ENCODE results near the gene LRP1.

The LRP1 gene

DNA sequence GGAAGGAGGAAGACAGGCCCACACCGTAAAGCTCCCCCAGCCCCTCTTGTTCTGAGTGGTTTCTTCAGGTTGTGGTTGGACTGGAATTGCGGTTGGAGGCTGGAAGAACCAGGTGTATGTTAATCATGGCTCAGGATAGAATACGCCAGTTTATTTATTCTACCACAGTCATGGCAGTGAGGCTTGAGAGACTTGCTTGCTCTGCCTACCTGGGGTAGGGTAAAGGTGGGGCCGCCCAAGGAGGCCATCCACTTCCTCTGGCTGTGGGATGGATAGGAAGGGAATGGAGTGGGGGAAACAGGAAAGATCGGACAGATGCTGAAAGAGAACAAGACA lies 109.3 kb downstream of the LRP1 start:
- Histone ChIP-seq H3K27me3 (replicated peaks in 2 of 5; ENCODE audit: control insufficient read depth in 4 of 5, insufficient read depth in 5 of 5, low read length in 4 of 5) (peaks cover 0 to 80% (median 53%) of the 10 kb centered on the region in 5 experiments), H3K9me3 (ENCODE audit: control extremely low read depth in 1 of 5, control insufficient read depth in 4 of 5, insufficient read depth in 2 of 5, low read depth in 1 of 5, low read length in 4 of 5) (no peaks in the 10 kb centered on the region), H3K27ac (ENCODE audit: insufficient read depth in 1 of 2, low read depth in 1 of 2, low read length in 2 of 2, poor library complexity in 1 of 2, severe bottlenecking in 2 of 2) (no peak overlapping the region), H3K4me1 (ENCODE audit: control extremely low read depth in 1 of 4, control insufficient read depth in 4 of 4, insufficient read depth in 4 of 4, low read length in 3 of 4) (peaks cover 0 to 52% (median 43%) of the 10 kb centered on the region in 4 experiments), H3K4me3 (ENCODE audit: control insufficient read depth in 1 of 7, extremely low read depth in 1 of 7, insufficient read depth in 4 of 7, low read depth in 2 of 7, low read length in 6 of 7) (no peak overlapping the region), H3K36me3 (ENCODE audit: control insufficient read depth in 4 of 4, insufficient read depth in 4 of 4, low read length in 3 of 4) (peaks cover 5 to 27% (median 16%) of the 10 kb centered on the region in 4 experiments)
- ChIA-PET CTCF (interaction anchor here (1.2 to 18.5 kb wide), 5 partner anchors 10 to 63 kb away, joined by 3 to 326 read pairs (median 5); partner anchors contain the start of genes SHMT2 and STAC3), POLR2A (no interaction called here)
- WGBS (ENCODE audit: insufficient coverage): 37% methylated on average over 3 of the region's 5 CpGs
- no peak for DNase-seq

- ChIA-PET POLR2A (no interaction called here), CTCF (interaction anchor here (0.9 to 18.5 kb wide), 9 partner anchors 10 to 30 kb away, joined by 3 to 326 read pairs (median 5); partner anchors contain the start of genes NXPH4, SHMT2 and STAC3)
- peak overlapping the region in 6 of 7 experiments; percentile 8 to 68 (median 50) for H3K4me3 ChIP-seq (ENCODE audit: control insufficient read depth in 1 of 7, extremely low read depth in 1 of 7, insufficient read depth in 4 of 7, low read depth in 2 of 7, low read length in 6 of 7)
- H3K27ac ChIP-seq (ENCODE audit: insufficient read depth in 1 of 2, low read depth in 1 of 2, low read length in 2 of 2, poor library complexity in 1 of 2, severe bottlenecking in 2 of 2): no peak overlapping the region
- no peaks in the 10 kb centered on the region for H3K9me3 ChIP-seq (ENCODE audit: control extremely low read depth in 1 of 5, control insufficient read depth in 4 of 5, insufficient read depth in 2 of 5, low read depth in 1 of 5, low read length in 4 of 5)
- peaks cover 0 to 58% (median 49%) of the 10 kb centered on the region in 4 experiments for H3K4me1 ChIP-seq (ENCODE audit: control extremely low read depth in 1 of 4, control insufficient read depth in 4 of 4, insufficient read depth in 4 of 4, low read length in 3 of 4)
- DNase-seq: no peak
- H3K27me3 ChIP-seq (replicated peaks in 2 of 5; ENCODE audit: control insufficient read depth in 4 of 5, insufficient read depth in 5 of 5, low read length in 4 of 5): peaks cover 0 to 87% (median 56%) of the 10 kb centered on the region in 5 experiments
- WGBS (ENCODE audit: insufficient coverage): 2% methylated on average over 41 of the region's 63 CpGs
- H3K36me3 ChIP-seq (ENCODE audit: control insufficient read depth in 4 of 4, insufficient read depth in 4 of 4, low read length in 3 of 4): peaks cover 0 to 20% (median 13%) of the 10 kb centered on the region in 4 experiments
Observed at GRCh38 chr12:57237932-57238853, 109.9 kb downstream of the LRP1 start.

DNA sequence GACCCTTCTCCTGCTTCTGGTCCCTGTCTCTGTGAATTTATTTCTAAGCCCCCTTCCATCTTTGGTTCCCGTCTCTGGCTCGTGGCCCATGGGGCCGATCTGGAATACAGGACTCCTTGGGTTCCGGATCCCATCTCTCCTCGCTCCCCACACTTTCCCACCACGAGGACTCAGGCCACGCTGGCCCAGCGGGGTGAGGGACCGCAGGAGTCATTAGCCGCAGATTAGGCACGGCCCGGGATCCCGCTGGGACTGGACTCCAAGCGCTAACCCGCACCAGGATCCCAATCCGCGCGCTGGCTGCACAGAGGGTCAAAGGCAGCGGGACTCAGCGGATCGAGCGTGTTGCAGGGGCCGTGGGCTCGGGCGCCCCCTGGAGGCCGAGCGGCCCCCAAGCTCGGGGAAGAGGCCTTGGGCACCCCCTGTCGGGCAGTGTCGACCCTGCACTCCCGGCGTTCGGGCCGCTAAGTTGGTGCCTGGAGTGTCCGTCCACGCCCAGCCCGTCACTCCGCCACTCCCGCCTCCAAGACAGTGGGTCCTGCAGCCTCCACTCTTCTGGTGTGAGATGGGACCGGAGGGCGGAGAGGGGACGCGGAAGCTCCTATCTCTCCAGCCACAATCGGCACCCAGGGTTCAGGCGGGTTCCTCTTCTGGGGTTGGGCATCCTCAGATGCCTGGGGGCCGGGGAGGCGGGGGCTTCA lies 110.7 kb downstream of the LRP1 start:
- peaks cover 0 to 90% (median 56%) of the 10 kb centered on the region in 5 experiments for H3K27me3 ChIP-seq (replicated peaks in 2 of 5; ENCODE audit: control insufficient read depth in 4 of 5, insufficient read depth in 5 of 5, low read length in 4 of 5)
- DNase-seq: peak; percentile 82 to 87 (median 84)
- peaks cover 0 to 65% (median 55%) of the 10 kb centered on the region in 4 experiments for H3K4me1 ChIP-seq (ENCODE audit: control extremely low read depth in 1 of 4, control insufficient read depth in 4 of 4, insufficient read depth in 4 of 4, low read length in 3 of 4)
- ChIA-PET CTCF (interaction anchor here (0.9 to 18.5 kb wide), 9 partner anchors 11 to 42 kb away, joined by 3 to 326 read pairs (median 9); partner anchors contain the start of genes NXPH4, SHMT2 and STAC3), POLR2A (no interaction called here)
- no peak overlapping the region for H3K27ac ChIP-seq (ENCODE audit: insufficient read depth in 1 of 2, low read depth in 1 of 2, low read length in 2 of 2, poor library complexity in 1 of 2, severe bottlenecking in 2 of 2)
- no peaks in the 10 kb centered on the region for H3K9me3 ChIP-seq (ENCODE audit: control extremely low read depth in 1 of 5, control insufficient read depth in 4 of 5, insufficient read depth in 2 of 5, low read depth in 1 of 5, low read length in 4 of 5)
- 1% methylated on average over 38 of the region's 47 CpGs for WGBS (ENCODE audit: insufficient coverage)
- H3K36me3 ChIP-seq (ENCODE audit: control insufficient read depth in 4 of 4, insufficient read depth in 4 of 4, low read length in 3 of 4): peaks cover 0 to 12% (median 6%) of the 10 kb centered on the region in 4 experiments
- H3K4me3 ChIP-seq (ENCODE audit: control insufficient read depth in 1 of 7, extremely low read depth in 1 of 7, insufficient read depth in 4 of 7, low read depth in 2 of 7, low read length in 6 of 7): peak overlapping the region in 6 of 7 experiments; percentile 8 to 68 (median 50)

GRCh38 chr12:57239587-57240065 lies 111.3 kb downstream of the LRP1 start:
- POLR2A ChIA-PET: no interaction called here
- H3K4me3 ChIP-seq (ENCODE audit: control insufficient read depth in 1 of 7, extremely low read depth in 1 of 7, insufficient read depth in 4 of 7, low read depth in 2 of 7, low read length in 6 of 7): peak overlapping the region in 5 of 7 experiments; percentile 52 to 66 (median 64)

GRCh38 chr12:57240066-57240921 lies 112.0 kb downstream of the LRP1 start:
- peaks cover 0 to under 1% (median under 1%) of the 10 kb centered on the region in 4 experiments for H3K36me3 ChIP-seq (ENCODE audit: control insufficient read depth in 4 of 4, insufficient read depth in 4 of 4, low read length in 3 of 4)
- H3K27ac ChIP-seq (ENCODE audit: insufficient read depth in 1 of 2, low read depth in 1 of 2, low read length in 2 of 2, poor library complexity in 1 of 2, severe bottlenecking in 2 of 2): no peak overlapping the region
- peak overlapping the region; percentile 33 to 66 (median 55) for H3K4me3 ChIP-seq (ENCODE audit: control insufficient read depth in 1 of 7, extremely low read depth in 1 of 7, insufficient read depth in 4 of 7, low read depth in 2 of 7, low read length in 6 of 7)
- H3K9me3 ChIP-seq (ENCODE audit: control extremely low read depth in 1 of 5, control insufficient read depth in 4 of 5, insufficient read depth in 2 of 5, low read depth in 1 of 5, low read length in 4 of 5): no peaks in the 10 kb centered on the region
- H3K27me3 ChIP-seq (replicated peaks in 2 of 5; ENCODE audit: control insufficient read depth in 4 of 5, insufficient read depth in 5 of 5, low read length in 4 of 5): peaks cover 0 to 92% (median 56%) of the 10 kb centered on the region in 5 experiments
- CTCF ChIA-PET: interaction anchor here (1.0 to 18.5 kb wide), 7 partner anchors 9 to 44 kb away, joined by 4 to 326 read pairs (median 10); partner anchors contain the start of genes SHMT2 and STAC3
- under 1% methylated on average over 54 of the region's 72 CpGs for WGBS (ENCODE audit: insufficient coverage)
- DNase-seq: peak; percentile 39 to 64 (median 52)
- peaks cover 0 to 66% (median 55%) of the 10 kb centered on the region in 4 experiments for H3K4me1 ChIP-seq (ENCODE audit: control extremely low read depth in 1 of 4, control insufficient read depth in 4 of 4, insufficient read depth in 4 of 4, low read length in 3 of 4)
- POLR2A ChIA-PET: interaction anchor here (0.6 kb wide), 1 partner anchor 57 kb away, joined by 3 read pairs; no protein-coding TSS in a partner anchor

More at GRCh38 chr12:57239587-57240065, 111.3 kb downstream of the LRP1 start:
- peaks cover 0 to 66% (median 55%) of the 10 kb centered on the region in 4 experiments for H3K4me1 ChIP-seq (ENCODE audit: control extremely low read depth in 1 of 4, control insufficient read depth in 4 of 4, insufficient read depth in 4 of 4, low read length in 3 of 4)
- no peak for DNase-seq
- H3K9me3 ChIP-seq (ENCODE audit: control extremely low read depth in 1 of 5, control insufficient read depth in 4 of 5, insufficient read depth in 2 of 5, low read depth in 1 of 5, low read length in 4 of 5): no peaks in the 10 kb centered on the region
- CTCF ChIA-PET: interaction anchor here (1.0 to 18.5 kb wide), 8 partner anchors 10 to 43 kb away, joined by 3 to 326 read pairs (median 10); partner anchors contain the start of genes NXPH4, SHMT2 and STAC3
- H3K36me3 ChIP-seq (ENCODE audit: control insufficient read depth in 4 of 4, insufficient read depth in 4 of 4, low read length in 3 of 4): peaks cover 0 to 6% (median 3%) of the 10 kb centered on the region in 4 experiments
- no peak overlapping the region for H3K27ac ChIP-seq (ENCODE audit: insufficient read depth in 1 of 2, low read depth in 1 of 2, low read length in 2 of 2, poor library complexity in 1 of 2, severe bottlenecking in 2 of 2)
- H3K27me3 ChIP-seq (replicated peaks in 2 of 5; ENCODE audit: control insufficient read depth in 4 of 5, insufficient read depth in 5 of 5, low read length in 4 of 5): peaks cover 0 to 95% (median 56%) of the 10 kb centered on the region in 5 experiments
- 1% methylated on average over 9 of the region's 14 CpGs for WGBS (ENCODE audit: insufficient coverage)

GRCh38 chr12:57240926-57241401 lies 112.7 kb downstream of the LRP1 start:
- ChIA-PET POLR2A (interaction anchor here (0.6 kb wide), 1 partner anchor 58 kb away, joined by 3 read pairs; no protein-coding TSS in a partner anchor), CTCF (interaction anchor here (1.0 to 18.5 kb wide), 9 partner anchors 9 to 47 kb away, joined by 4 to 326 read pairs (median 10); partner anchors contain the start of genes SHMT2 and STAC3)
- peaks cover 0 to 64% (median 55%) of the 10 kb centered on the region in 4 experiments for H3K4me1 ChIP-seq (ENCODE audit: control extremely low read depth in 1 of 4, control insufficient read depth in 4 of 4, insufficient read depth in 4 of 4, low read length in 3 of 4)
- H3K27me3 ChIP-seq (replicated peaks in 2 of 5; ENCODE audit: control insufficient read depth in 4 of 5, insufficient read depth in 5 of 5, low read length in 4 of 5): peaks cover 0 to 86% (median 54%) of the 10 kb centered on the region in 5 experiments
- DNase-seq: peak in 1 of 3 donors; percentile 46
- no peaks in the 10 kb centered on the region for H3K9me3 ChIP-seq (ENCODE audit: control extremely low read depth in 1 of 5, control insufficient read depth in 4 of 5, insufficient read depth in 2 of 5, low read depth in 1 of 5, low read length in 4 of 5)
- H3K36me3 ChIP-seq (ENCODE audit: control insufficient read depth in 4 of 4, insufficient read depth in 4 of 4, low read length in 3 of 4): no peaks in the 10 kb centered on the region
- H3K4me3 ChIP-seq (ENCODE audit: control insufficient read depth in 1 of 7, extremely low read depth in 1 of 7, insufficient read depth in 4 of 7, low read depth in 2 of 7, low read length in 6 of 7): peak overlapping the region in 2 of 7 experiments; percentile 66
- 5% methylated on average over 12 of the region's 19 CpGs for WGBS (ENCODE audit: insufficient coverage)
- no peak overlapping the region for H3K27ac ChIP-seq (ENCODE audit: insufficient read depth in 1 of 2, low read depth in 1 of 2, low read length in 2 of 2, poor library complexity in 1 of 2, severe bottlenecking in 2 of 2)
